Measurements from ENCODE around the gene LAMTOR2.

The LAMTOR2 gene

DNA sequence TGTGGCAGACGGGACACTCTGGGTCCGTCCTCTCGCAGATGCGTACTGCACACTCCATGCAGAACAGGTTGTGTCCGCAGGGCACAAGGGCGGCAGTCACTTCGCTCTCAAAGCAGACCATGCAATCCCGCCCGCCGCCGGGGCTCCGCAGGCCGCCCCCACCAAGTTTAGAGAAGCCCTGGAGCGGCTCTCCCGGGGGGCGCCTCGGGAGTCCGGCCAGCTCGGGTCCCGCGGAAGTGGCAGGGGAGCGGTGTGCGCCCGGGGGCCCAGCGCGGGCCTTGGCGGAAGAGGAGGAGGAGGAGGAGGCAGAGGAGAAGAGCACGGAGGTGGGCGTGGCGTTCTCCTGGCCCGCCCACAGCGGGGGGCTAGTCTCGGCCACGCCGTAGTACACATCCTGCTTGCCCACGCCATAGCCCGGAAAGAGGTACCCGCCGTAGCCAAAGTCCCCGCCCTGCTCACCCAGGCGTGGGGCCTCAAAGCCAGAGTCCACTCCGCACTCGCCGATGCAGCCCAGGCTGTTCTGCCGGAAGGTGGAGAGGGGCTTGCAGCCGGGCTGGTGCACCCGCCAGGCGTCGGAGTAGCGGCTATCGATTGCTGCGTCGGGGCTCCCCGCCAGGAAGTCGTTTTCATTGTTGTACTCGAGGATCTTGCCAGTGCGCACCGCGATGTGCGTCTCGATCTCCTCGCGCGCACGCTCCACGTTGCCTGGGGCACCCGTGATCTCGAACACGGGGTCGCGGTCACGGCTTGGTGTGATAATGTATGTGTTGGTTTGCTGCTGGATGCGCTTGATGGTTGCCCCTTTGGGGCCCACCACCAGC, 22.2 kb downstream of the LAMTOR2 start:
- DNase-seq, result no peak

DNA sequence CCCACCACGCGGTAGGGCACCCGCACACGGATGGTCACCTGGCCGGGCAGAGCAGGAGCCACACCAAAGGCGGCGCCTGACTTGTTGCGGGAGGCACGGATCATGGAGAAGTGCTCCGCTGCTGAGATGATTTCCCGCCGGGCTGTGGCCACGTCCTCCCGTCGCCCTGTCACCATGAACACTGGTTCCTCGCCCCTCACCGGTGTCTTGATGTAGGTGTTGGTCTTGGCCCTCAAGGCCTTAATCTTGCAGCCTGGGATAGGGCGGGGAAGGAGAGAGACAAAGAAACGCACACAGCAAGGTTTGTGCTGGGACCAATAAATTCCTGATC, 22.8 kb downstream of the LAMTOR2 start:
- no peak for DNase-seq

GRCh38 chr1:156078728-156079127, 24.1 kb downstream of the LAMTOR2 start:
- no peak for DNase-seq

DNA sequence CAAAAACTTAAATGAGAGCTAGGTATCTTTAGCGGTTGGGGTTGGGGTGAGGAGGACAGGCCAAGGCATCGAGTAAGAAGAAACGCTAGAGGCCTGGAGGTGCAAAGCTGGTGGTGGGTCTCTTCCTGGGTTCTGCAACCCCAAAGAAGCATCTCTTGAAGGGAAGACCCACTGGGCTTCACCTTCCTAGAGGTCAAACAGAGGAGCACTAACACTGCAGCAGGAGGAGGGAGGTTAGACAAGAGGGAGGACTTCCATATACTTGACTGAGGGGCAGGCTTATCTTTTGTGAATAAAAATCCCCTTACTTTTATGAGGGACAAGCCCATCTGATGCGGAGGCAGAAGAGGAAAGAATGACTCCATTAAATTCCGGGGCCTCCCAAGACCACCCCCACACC, 25.2 kb downstream of the LAMTOR2 start:
- DNase-seq, result no peak

- DNase-seq, result no peak
Observed at GRCh38 chr1:156080241-156080862, 25.8 kb downstream of the LAMTOR2 start.

- DNase-seq, result no peak
Observed at GRCh38 chr1:156080863-156081179, 26.2 kb downstream of the LAMTOR2 start.

DNA sequence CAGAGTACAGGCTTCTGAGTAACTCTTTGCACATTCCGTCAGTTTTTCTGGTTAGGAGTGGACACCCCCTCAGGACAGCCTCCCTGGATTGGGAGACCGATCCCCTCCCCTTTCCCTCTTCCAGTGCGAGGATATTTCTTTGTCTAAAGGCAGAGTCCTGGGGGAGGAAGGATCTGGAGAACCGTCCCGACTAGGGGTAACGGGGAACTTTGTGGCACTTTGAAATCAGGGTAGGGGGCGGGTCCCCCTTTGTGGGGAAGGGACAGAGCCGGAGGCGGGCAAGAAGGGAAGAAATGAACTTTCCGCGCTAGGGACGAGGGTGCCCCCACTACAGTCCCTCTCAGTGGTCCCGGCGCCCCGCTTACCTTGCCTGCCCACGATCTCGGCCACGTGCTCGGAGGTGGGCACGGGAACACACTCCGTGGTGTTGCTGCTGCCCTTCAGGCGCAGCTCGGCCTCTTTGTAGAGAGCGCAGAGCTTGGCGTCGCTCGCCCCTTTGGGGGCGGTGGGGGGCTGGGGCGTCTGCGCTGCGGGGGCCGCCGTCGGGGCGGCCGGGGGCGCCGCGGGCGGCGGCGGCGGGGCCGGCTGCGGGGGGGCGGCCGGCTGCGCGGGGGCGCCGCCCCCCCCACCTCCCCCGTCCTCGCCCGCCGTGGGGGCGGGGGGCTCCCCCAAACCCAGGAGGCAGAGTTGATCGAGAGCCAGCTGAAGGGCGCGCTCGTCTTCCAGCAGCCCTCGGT, 26.8 kb downstream of the LAMTOR2 start:
- DNase-seq, result no peak

GRCh38 chr1:156081917-156082308, 27.3 kb downstream of the LAMTOR2 start:
- DNase-seq, result no peak

DNA sequence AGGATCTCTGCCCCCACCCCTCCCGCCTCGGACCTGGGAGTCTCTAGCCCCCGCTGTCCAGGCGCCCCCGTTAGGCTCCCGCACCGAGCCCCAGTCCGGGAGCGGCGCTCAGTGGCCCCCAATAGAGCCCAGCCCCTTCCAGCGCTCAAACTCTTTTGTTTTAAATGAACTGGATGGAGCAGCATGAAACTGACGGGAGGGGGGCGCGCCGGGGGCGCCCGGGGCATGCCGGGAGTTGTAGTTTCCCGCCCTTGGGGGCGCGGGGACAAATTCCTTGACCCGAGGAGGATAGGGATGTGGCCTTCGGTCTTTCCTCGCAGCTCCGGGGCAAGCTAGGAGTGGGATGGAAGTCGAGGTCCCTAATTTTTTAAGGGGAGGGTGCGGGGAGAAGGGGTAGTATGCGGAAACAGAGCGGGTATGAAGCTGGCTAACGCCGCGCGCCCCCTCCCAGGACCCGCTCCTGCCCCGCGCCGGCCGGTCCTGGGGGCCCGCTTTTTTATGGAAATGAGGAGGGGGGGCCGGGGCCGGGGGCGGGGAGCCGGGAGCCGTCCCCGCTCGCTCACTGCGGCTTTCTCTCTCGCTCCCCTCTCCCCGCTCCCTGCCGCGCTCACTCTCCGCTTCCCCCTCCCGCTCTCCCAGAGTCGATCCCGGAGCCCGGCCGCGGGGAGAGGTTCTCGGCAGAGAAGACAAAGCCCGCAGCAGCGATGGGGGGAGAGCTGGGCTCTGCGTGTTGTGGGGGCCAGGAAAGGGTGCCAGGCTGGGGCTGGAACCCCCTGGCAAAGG, 27.9 kb downstream of the LAMTOR2 start, which contains the start of gene MEX3A:
Gene MEX3A (minus strand): TSS at position 157 of the 783 bp plus-strand sequence. CDS start 467 bp downstream, outside the sequence.
- peak; percentile 67 to 76 for DNase-seq

DNA sequence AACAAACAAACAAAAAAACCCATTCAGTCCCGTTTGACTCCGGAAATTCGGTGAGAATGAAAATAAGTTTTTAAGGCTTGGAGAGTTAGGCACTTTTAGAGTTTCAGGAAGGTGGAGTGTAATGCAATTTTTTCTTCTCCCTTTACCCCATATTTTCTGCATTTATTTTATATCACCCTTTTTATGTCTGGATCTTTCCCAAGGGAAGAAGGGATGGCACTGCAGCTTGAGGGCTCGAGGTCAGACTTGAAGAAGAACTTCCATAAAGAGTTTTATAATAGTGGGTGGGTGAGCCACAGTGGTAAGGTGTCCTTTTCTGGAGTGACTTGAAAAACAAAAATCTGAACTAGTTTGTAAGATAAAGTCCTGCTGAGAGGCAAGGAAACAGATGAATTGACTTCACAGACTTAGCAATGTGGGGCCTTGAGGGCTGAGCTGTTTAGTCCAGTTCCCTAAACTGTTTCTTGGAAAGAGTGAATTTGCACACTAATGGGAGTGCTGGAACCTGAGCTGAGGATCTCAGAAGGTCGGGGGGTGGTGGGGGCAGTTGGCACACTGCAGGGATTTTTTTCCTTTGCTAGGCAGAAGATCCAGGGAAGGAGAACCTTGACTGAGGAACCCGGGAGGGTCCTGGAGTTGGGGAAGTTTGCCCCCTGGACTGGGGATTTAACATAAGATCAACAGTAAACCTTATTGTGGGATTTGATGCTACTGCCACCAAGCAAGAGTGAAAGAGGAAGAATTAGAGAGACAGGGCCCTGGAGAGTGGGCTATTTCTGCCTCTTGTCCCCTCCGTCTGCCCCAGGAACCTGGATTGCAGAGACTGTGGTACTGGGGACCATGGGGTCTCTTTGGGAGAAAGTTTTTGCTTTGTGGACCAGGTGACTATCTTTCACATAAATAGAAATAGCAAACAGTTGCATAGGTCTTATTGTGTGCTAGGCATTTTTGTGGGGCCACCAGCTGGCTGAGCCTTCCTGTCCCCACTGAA, 29.5 kb downstream of the LAMTOR2 start:
- DNase-seq, result no peak

GRCh38 chr1:156086256-156086662, 31.7 kb downstream of the LAMTOR2 start:
- DNase-seq, result no peak

DNA sequence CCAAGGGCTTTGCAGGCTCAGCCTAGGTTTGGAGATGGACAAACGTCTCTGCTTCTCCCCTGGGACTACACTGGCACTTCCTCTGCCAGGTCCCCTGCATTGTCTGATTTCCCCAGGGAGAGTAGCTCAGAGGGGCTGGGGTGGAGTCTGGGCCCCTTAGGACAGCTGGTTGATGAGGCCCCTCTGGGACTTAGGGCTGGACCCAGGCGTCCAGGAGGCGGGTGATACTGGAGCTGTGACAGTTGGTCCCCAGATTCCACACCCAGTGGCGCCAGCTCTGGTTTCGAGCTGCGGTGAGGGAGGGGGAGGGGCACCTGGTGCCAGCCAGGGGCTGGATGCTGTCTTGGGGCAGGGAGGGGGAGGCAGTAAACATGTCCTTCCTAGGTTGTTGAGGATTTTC, 35.1 kb downstream of the LAMTOR2 start:
- DNase-seq, result no peak

GRCh38 chr1:156090138-156090839, 35.7 kb downstream of the LAMTOR2 start:
- DNase-seq, result no peak

- DNase-seq, result peak; percentile 92 to 93
Observed at GRCh38 chr1:156090840-156091188, 36.2 kb downstream of the LAMTOR2 start.

DNA sequence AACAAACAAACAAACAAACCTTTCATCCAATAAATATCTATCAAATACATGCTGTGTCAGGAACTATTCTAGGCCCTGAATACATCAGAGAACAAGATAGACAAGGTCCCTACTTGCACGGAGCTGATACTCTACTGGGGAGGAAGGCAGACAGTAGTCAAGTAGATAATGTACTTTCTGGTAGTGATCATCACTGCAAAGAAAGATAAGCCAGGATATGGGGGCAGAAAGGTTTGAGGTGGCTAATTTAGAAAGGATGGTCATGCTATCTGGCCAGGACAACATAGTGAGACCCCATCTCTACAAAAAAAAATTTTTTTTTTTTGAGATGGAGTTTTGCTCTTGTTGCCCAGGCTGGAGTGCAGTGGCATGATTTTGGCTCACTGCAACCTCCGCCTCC, 37.0 kb downstream of the LAMTOR2 start:
- no peak for DNase-seq

GRCh38 chr1:156095906-156096508, 41.4 kb downstream of the LAMTOR2 start:
- peak; percentile 43 to 59 for DNase-seq

DNA sequence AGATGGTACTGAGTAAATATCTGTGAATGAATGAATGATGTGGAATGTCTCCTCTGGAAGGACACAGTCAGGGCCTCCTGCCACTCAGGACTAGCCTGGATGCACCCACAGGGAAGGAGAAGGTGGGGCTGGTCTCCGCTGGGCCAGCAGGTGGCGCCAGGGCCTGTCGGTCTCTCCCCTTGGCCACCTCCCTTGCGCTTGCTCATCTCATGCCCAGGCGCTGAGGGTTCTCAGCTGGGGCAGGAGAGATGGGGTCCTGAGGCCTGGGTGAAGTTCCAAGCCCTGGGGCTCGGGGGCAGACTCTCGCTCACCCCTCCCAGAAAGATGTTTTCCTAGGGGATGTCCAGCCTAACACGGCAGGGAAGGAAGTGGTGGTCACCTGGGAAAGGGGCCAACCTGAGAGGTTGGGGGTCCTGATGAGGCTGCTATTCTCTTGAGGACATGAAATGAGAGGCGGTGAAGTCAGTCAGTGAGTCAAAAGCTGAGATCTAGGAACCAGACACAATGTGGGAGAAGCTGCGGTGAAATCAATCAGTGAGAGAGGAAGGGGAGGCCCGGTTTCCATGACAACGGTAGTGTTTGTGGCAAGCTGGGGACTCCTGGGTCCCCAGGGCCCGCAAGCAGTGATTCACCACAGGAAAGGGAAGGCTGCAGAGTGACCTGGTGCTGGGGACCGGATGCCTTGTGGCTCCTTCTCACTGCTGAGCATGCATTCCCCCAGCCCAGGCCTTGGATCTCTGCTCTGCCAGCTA, 42.2 kb downstream of the LAMTOR2 start:
- peak; percentile 93 to 94 for DNase-seq

GRCh38 chr1:156097499-156098178, 43.1 kb downstream of the LAMTOR2 start:
- peak; percentile 63 to 74 for DNase-seq

GRCh38 chr1:156098784-156099183, 44.2 kb downstream of the LAMTOR2 start:
- no peak for DNase-seq

All from activated CD4-positive, alpha-beta T cell treated with anti-CD3 and anti-CD28 coated beads, Interleukin-2, amount 50 U/mL, for 48 hours (primary cell).